ENCODE measurements around the gene BBIP1.

GRCh38 chr10:110966146-110966545 is 47.2 kb upstream of the BBIP1 start:
- TF ChIP-seq YY1 (IDR thresholded peaks at IDR 0.05; ENCODE audit: insufficient read depth, insufficient read length), result no peak
- no peak for TF ChIP-seq ZNF274 (IDR thresholded peaks at IDR 0.05; ENCODE audit: low read depth, low read length)
- TF ChIP-seq SUZ12 (IDR thresholded peaks at IDR 0.05; ENCODE audit: extremely low read depth, insufficient read depth, insufficient read length), result no peak

Data from NT2/D1 (cell line).